Upper lobe of right lung (tissue), 1 donor: ENCODE results near the gene TESK2. TPM values are rescaled to one million over a fixed set of nuclear protein-coding genes. Genes with fewer than 3 reads are reported as not detected.
"Not testable (repeated sequence)": the region's sequence is repeated elsewhere in the genome, so short reads cannot be mapped to it uniquely, and the experiment has no call there.

Experiments
- ATAC-seq: fragments of 200-7000 bp; cut with Tn5 transposase; one replicate; pipeline ENCODE4 v1.9.1; 2020; ENCODE audit warnings: mild to moderate bottlenecking, moderate library complexity
- DNase-seq: peaks from one replicate; pipeline ENCODE4 v3.0.0-alpha.2; 2020
- H3K27ac ChIP-seq: fragments of 200-600 bp; one replicate; pipeline ENCODE4 v1.8.0; 2022
- H3K27me3 ChIP-seq: fragments of 200-600 bp; one replicate; pipeline ENCODE4 v1.8.0; 2022; ENCODE audit warnings: mild to moderate bottlenecking
- H3K36me3 ChIP-seq: fragments of 200-600 bp; one replicate; pipeline ENCODE4 v1.8.0; 2022
- H3K4me1 ChIP-seq: fragments of 200-600 bp; one replicate; pipeline ENCODE4 v1.8.0; 2022
- H3K4me3 ChIP-seq: fragments of 200-600 bp; one replicate; pipeline ENCODE4 v1.8.0; 2022; ENCODE audit warnings: mild to moderate bottlenecking
- H3K9me3 ChIP-seq: fragments of 200-600 bp; one replicate; pipeline ENCODE4 v1.8.0; 2022
- CTCF ChIP-seq: fragments of 200-600 bp; IDR thresholded peaks from one replicate; pipeline ENCODE4 v1.8.0; 2022; ENCODE audit warnings: antibody characterized with exemption
- intact Hi-C: fragments of 100-400 bp; cut with DNase I; formaldehyde crosslinking; loops from one replicate; pipeline ENCODE4 v1.11.0; 2022
- total RNA-seq: library from RNA; stranded (reverse); fragmentation: NEBNext Ultra II Directional; extraction: Animal tissue kit (Norgen Biotek cat#: 25700); gene quantifications from one replicate; pipeline ENCODE4 v1.2.1, GENCODE V29; 2021
- donor health status: DM: no; HTN: yes; CAD: no; lungs with severe emphysema.

TESK2 gene
- total RNA-seq, 1 donor from 2014 or later = 8.4 TPM

GRCh38 chr1:45385302-45385701 lies 105.7 kb downstream of the TESK2 start:
- Histone ChIP-seq H3K4me1 (no peaks in the 10 kb centered on the region), H3K4me3 (no peak overlapping the region), H3K27me3 (no peaks in the 10 kb centered on the region), H3K27ac (no peak overlapping the region), H3K36me3 (no peaks in the 10 kb centered on the region), H3K9me3 (no peaks in the 10 kb centered on the region)
- no peak for TF ChIP-seq CTCF
- intact Hi-C loops = no loop called here
- DNase-seq (no peak), ATAC-seq (no peak)

- H3K9me3 ChIP-seq, H3K27me3 ChIP-seq, H3K4me3 ChIP-seq, DNase-seq, ATAC-seq, H3K36me3 ChIP-seq, H3K27ac ChIP-seq, H3K4me1 ChIP-seq, intact Hi-C loops: not testable (repeated sequence)
Measured at GRCh38 chr1:45384213-45384612, 106.8 kb downstream of the TESK2 start.

- H3K27ac ChIP-seq = no peak overlapping the region
- no peaks in the 10 kb centered on the region for H3K9me3 ChIP-seq
- H3K4me3 ChIP-seq = no peak overlapping the region
- no peaks in the 10 kb centered on the region for H3K36me3 ChIP-seq
- TF ChIP-seq CTCF = no peak
- no peaks in the 10 kb centered on the region for H3K27me3 ChIP-seq
- DNase-seq (no peak), ATAC-seq (no peak)
- intact Hi-C loops = no loop called here
- H3K4me1 ChIP-seq = no peaks in the 10 kb centered on the region
Measured at GRCh38 chr1:45383191-45383590, 107.8 kb downstream of the TESK2 start.

- ATAC-seq (no peak), DNase-seq (no peak)
- Histone ChIP-seq H3K4me1 (no peaks in the 10 kb centered on the region), H3K27ac (no peak overlapping the region), H3K9me3 (no peaks in the 10 kb centered on the region), H3K4me3 (no peak overlapping the region), H3K27me3 (no peaks in the 10 kb centered on the region), H3K36me3 (no peaks in the 10 kb centered on the region)
- intact Hi-C loops = no loop called here
- TF ChIP-seq CTCF = no peak
Measured at GRCh38 chr1:45381243-45381642, 109.7 kb downstream of the TESK2 start.

GRCh38 chr1:45380730-45381129 lies 110.2 kb downstream of the TESK2 start:
- DNase-seq = no peak
- Histone ChIP-seq H3K36me3 (no peaks in the 10 kb centered on the region), H3K9me3 (no peaks in the 10 kb centered on the region), H3K4me3 (no peak overlapping the region), H3K27ac (no peak overlapping the region), H3K27me3 (no peaks in the 10 kb centered on the region), H3K4me1 (no peaks in the 10 kb centered on the region)
- intact Hi-C loops = no loop called here
- ATAC-seq = no peak
- no peak for TF ChIP-seq CTCF

GRCh38 chr1:45380125-45380524 lies 110.8 kb downstream of the TESK2 start:
- H3K4me1 ChIP-seq = no peaks in the 10 kb centered on the region
- no peak for ATAC-seq
- no peak for TF ChIP-seq CTCF
- no peak for DNase-seq
- intact Hi-C loops = no loop called here
- no peak overlapping the region for H3K27ac ChIP-seq
- no peaks in the 10 kb centered on the region for H3K27me3 ChIP-seq
- no peaks in the 10 kb centered on the region for H3K36me3 ChIP-seq
- no peak overlapping the region for H3K4me3 ChIP-seq
- H3K9me3 ChIP-seq = no peaks in the 10 kb centered on the region
